Esophagus muscularis mucosa (tissue), 4 donors: ENCODE data around the gene FAAP20. TPM values are rescaled to one million over a fixed set of nuclear protein-coding genes. Genes with fewer than 3 reads are reported as not detected.

Source experiments
- DNase-seq: peaks from one replicate; pipeline ENCODE4 v3.0.0-alpha.2; 2017; ENCODE audit errors: extremely low spot score
- H3K27ac ChIP-seq, 4 donors: fragments of 200-600 bp; sonication (generic); replicated peaks in 1 of 4; 1 replicate in 3 of 4; 2 replicates in 1 of 4; pipeline ENCODE4 v1.5.1; 2016 to 2019; ENCODE audit warnings: mild to moderate bottlenecking in 1 of 4
- H3K27me3 ChIP-seq, 4 donors: fragments of 200-600 bp; sonication (generic); one replicate each; pipeline versions ENCODE4 v1.5.1 to v1.6.0; 2016 to 2019
- H3K36me3 ChIP-seq, 4 donors: fragments of 200-600 bp; sonication (generic); one replicate each; pipeline ENCODE4 v1.5.1; 2016 to 2019
- H3K4me1 ChIP-seq, 4 donors: fragments of 200-600 bp; sonication (generic); one replicate each; pipeline ENCODE4 v1.5.1; 2016 to 2019
- H3K4me3 ChIP-seq, 4 donors: fragments of 200-600 bp; sonication (generic); 1 replicate in 2 of 4; 2 replicates in 2 of 4; pipeline ENCODE4 v1.5.1; 2016 to 2019; ENCODE audit warnings: mild to moderate bottlenecking in 4 of 4, moderate library complexity in 1 of 4
- H3K9me3 ChIP-seq, 4 donors: fragments of 200-600 bp; sonication (generic); 1 replicate in 3 of 4; 2 replicates in 1 of 4; pipeline ENCODE4 v1.5.1; 2016 to 2019
- CTCF ChIP-seq, 3 experiments: fragments of 200-600 bp in 2 of 3; fragments of 450-650 bp in 1 of 3; sonication (generic) in 2 of 3; IDR thresholded peaks; one replicate each; pipeline ENCODE4 v1.5.1; 2017 to 2019; ENCODE audit warnings: antibody characterized with exemption in 3 of 3, mild to moderate bottlenecking in 2 of 3, moderate library complexity in 1 of 3
- EP300 ChIP-seq: sonication (generic); formaldehyde crosslinking; IDR thresholded peaks from one replicate; pipeline ENCODE4 v1.6.1; 2017; ENCODE audit warnings: antibody characterized with exemption
- POLR2A ChIP-seq: fragments of 450-650 bp; IDR thresholded peaks from one replicate; pipeline ENCODE4 v1.6.1; 2017; ENCODE audit warnings: antibody characterized with exemption, moderate library complexity, mild to moderate bottlenecking, low read depth
- POLR2AphosphoS5 ChIP-seq, 2 donors: sonication (generic); formaldehyde crosslinking; IDR thresholded peaks; one replicate each; pipeline ENCODE4 v1.6.1; 2017; ENCODE audit warnings: antibody characterized with exemption in 2 of 2
- WGBS: methylation state at CpG from one replicate; pipeline ENCODE4 v1.1.5; 2018; 5-methylcytosine and 5-hydroxymethylcytosine counted together
- intact Hi-C: fragments of 100-400 bp; cut with DNase I; formaldehyde crosslinking; loops from one replicate; pipeline ENCODE4 v1.15.1; 2023
- total RNA-seq, 4 donors: library from RNA; depleted of rRNA; stranded (reverse); fragments of >200 nt; gene quantifications; one replicate each; pipeline versions ENCODE4 v1.1.0 to v1.2.1, GENCODE V29; 2016

FAAP20 gene
- total RNA-seq, 4 donors from 2014 or later, result 37.9 to 81.7 (median 55.7) TPM

DNA sequence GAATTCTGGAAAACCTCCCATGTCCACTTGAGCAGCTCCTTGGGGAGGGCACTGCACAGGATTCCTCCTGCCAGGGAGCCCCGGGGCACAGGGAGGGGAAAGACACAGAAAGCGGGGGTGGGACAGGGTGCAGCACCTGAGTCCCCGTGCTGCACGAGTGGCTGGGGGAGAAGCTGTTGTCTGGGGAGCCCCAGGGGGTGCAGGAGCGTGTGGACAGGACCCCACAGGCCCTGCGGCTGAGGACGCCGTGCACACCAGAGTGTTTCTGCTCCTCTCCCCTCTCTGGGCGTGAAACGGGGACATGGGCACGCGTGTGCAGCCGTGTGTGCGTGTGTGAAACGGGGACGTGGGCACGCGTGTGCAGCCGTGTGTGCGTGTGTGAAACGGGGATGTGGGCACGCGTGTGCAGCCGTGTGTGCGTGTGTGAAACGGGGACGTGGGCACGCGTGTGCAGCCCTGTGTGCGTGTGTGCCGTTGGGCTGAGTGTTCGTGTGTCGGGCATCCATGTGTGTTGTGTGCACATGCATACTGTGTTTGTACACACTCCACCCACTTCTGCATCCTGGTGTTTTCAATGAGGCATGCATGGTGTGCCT is 21.9 kb downstream of the FAAP20 start:
- peaks cover 5 to 21% (median 11%) of the 10 kb centered on the region in 4 donors for H3K4me1 ChIP-seq
- TF ChIP-seq POLR2A, result no peak
- TF ChIP-seq CTCF (IDR thresholded peaks at IDR 0.05), result no peak
- TF ChIP-seq EP300, result no peak
- TF ChIP-seq POLR2AphosphoS5 (IDR thresholded peaks at IDR 0.05), result no peak
- no peak overlapping the region for H3K27ac ChIP-seq
- no peaks in the 10 kb centered on the region for H3K36me3 ChIP-seq
- H3K27me3 ChIP-seq, result peaks cover 0 to 14% (median 0%) of the 10 kb centered on the region in 4 donors
- WGBS, result 90% methylated on average over 32 of the region's 33 CpGs
- no peak overlapping the region for H3K4me3 ChIP-seq
- H3K9me3 ChIP-seq, result no peaks in the 10 kb centered on the region
- no peak for DNase-seq
- intact Hi-C loops, result no loop called here

DNA sequence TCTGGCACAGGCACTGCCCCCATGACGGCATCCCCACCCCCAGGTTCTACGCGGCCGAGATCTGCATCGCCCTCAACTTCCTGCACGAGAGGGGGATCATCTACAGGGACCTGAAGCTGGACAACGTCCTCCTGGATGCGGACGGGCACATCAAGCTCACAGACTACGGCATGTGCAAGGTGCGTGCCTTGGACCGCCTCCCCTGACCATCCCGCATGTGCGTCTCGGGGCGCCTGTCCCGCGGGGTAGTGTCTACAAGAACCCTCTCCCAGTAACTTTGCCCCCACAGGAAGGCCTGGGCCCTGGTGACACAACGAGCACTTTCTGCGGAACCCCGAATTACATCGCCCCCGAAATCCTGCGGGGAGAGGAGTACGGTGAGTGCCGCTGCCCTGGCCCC is 22.6 kb downstream of the FAAP20 start:
- DNase-seq, result no peak
- Histone ChIP-seq H3K4me1 (peaks cover 5 to 21% (median 11%) of the 10 kb centered on the region in 4 donors), H3K27me3 (peaks cover 0 to 15% (median 0%) of the 10 kb centered on the region in 4 donors), H3K36me3 (no peaks in the 10 kb centered on the region), H3K27ac (no peak overlapping the region), H3K4me3 (no peak overlapping the region), H3K9me3 (no peaks in the 10 kb centered on the region)
- intact Hi-C loops, result no loop called here
- no peak for TF ChIP-seq POLR2A
- TF ChIP-seq EP300, result no peak
- 100% methylated on average over 3 of the region's 26 CpGs for WGBS

DNA sequence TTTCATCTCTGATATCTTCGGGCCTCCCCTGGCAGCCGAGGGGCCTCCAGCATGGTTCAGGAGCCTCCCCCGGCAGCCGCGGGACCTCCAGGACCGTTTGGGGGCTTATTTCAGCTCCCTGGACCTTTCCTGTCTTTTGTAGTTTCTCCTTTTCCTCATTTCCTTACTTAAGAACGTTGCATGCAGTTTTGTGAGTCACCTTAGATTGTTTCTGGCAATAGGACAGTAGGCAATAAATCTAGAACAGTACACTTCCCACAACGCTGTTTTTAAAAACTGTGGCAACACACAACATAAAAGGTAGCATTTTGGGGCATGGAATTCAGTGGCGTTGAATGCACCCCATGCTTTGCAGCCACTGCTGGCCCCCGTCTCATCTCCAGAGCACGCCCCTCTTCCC is 24.4 kb downstream of the FAAP20 start:
- intact Hi-C loops, result no loop called here
- Histone ChIP-seq H3K4me3 (no peak overlapping the region), H3K27ac (no peak overlapping the region), H3K9me3 (no peaks in the 10 kb centered on the region), H3K36me3 (no peaks in the 10 kb centered on the region), H3K27me3 (peaks cover 0 to 19% (median 0%) of the 10 kb centered on the region in 4 donors), H3K4me1 (peaks cover 5 to 14% (median 11%) of the 10 kb centered on the region in 4 donors)
- whole genome bisulfite sequencing, result 66% methylated on average over 11 of the region's 11 CpGs
- DNase-seq, result no peak
- TF ChIP-seq EP300, result no peak
- TF ChIP-seq POLR2A, result no peak
- TF ChIP-seq CTCF (IDR thresholded peaks at IDR 0.05), result no peak
- TF ChIP-seq POLR2AphosphoS5 (IDR thresholded peaks at IDR 0.05), result no peak

DNA sequence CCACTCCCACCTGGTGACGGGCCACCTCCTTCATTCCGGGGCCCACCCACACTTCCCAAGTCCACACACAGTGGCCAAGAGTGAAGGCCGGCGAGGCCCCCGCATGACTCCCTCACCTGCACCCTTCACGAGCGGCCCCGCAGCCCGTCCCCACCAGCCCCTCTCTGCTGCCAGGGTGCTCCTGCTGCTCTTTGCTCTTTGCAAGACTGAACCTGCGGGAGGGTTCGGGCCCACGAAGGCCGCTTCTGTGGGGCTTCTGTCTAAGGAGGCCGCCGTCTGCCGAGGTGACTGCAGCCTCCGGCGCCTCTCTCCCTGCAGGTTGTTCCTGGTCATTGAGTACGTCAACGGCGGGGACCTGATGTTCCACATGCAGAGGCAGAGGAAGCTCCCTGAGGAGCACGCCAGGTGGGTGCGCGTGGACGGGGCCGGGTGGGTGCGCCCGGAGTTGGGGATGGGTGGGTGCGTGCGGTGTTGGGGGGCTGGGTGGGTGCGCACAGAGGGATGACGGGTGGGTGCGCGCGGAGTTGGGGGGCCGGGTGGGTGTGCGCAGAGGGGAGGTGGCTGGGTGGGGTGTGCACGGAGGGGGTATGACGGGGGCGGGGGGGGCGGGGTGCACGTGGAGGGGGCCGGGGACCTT is 25.3 kb downstream of the FAAP20 start:
- WGBS, result 91% methylated on average over 18 of the region's 43 CpGs
- H3K9me3 ChIP-seq, result no peaks in the 10 kb centered on the region
- DNase-seq, result no peak
- H3K27me3 ChIP-seq, result peaks cover 0 to 19% (median 0%) of the 10 kb centered on the region in 4 donors
- no peak for TF ChIP-seq EP300
- TF ChIP-seq CTCF (IDR thresholded peaks at IDR 0.05), result no peak
- TF ChIP-seq POLR2AphosphoS5 (IDR thresholded peaks at IDR 0.05), result no peak
- no peak for TF ChIP-seq POLR2A
- H3K4me3 ChIP-seq, result no peak overlapping the region
- H3K4me1 ChIP-seq, result peaks cover 0 to 5% (median 5%) of the 10 kb centered on the region in 4 donors
- intact Hi-C loops, result no loop called here
- H3K36me3 ChIP-seq, result no peaks in the 10 kb centered on the region
- H3K27ac ChIP-seq, result no peak overlapping the region

- Histone ChIP-seq H3K27ac (no peak overlapping the region), H3K4me3 (no peak overlapping the region), H3K36me3 (no peaks in the 10 kb centered on the region), H3K9me3 (no peaks in the 10 kb centered on the region), H3K27me3 (peaks cover 0 to 19% (median 0%) of the 10 kb centered on the region in 4 donors), H3K4me1 (no peaks in the 10 kb centered on the region)
- intact Hi-C loops, result no loop called here
- no peak for DNase-seq
- TF ChIP-seq POLR2A, result no peak
- TF ChIP-seq CTCF (IDR thresholded peaks at IDR 0.05), result no peak
- WGBS, result 89% methylated on average over 12 of the region's 12 CpGs
These were observed 26.0 kb downstream of the FAAP20 start for GRCh38 chr1:2168535-2168934.
